ENCODE results near the gene RET. TPM values are rescaled to one million over a fixed set of nuclear protein-coding genes. Genes with fewer than 3 reads are reported as not detected.

The RET gene
- total and polyA plus RNA-seq, 4 donors, result 0.31 to 1.3 (median 0.77) TPM

GRCh38 chr10:43068471-43069210 lies 8.2 kb upstream of the RET start:
- H3K4me3 ChIP-seq, result no peak overlapping the region
- no peaks in the 10 kb centered on the region for H3K36me3 ChIP-seq (ENCODE audit: control insufficient read depth in 4 of 4, insufficient read depth in 4 of 4, low read length in 4 of 4)
- no peaks in the 10 kb centered on the region for H3K27me3 ChIP-seq (ENCODE audit: control insufficient read depth in 3 of 3, insufficient read depth in 3 of 3, low read length in 2 of 3)
- WGBS, 2 donors, result 62 to 83% methylated on average over 14 of the region's 14 CpGs
- H3K9ac ChIP-seq (ENCODE audit: insufficient read depth in 1 of 2, low read length in 2 of 2), result no peak overlapping the region
- TF ChIP-seq, protein P1, sequence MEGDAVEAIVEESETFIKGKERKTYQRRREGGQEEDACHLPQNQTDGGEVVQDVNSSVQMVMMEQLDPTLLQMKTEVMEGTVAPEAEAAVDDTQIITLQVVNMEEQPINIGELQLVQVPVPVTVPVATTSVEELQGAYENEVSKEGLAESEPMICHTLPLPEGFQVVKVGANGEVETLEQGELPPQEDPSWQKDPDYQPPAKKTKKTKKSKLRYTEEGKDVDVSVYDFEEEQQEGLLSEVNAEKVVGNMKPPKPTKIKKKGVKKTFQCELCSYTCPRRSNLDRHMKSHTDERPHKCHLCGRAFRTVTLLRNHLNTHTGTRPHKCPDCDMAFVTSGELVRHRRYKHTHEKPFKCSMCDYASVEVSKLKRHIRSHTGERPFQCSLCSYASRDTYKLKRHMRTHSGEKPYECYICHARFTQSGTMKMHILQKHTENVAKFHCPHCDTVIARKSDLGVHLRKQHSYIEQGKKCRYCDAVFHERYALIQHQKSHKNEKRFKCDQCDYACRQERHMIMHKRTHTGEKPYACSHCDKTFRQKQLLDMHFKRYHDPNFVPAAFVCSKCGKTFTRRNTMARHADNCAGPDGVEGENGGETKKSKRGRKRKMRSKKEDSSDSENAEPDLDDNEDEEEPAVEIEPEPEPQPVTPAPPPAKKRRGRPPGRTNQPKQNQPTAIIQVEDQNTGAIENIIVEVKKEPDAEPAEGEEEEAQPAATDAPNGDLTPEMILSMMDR (IDR thresholded peaks at IDR 0.05; ENCODE audit: control extremely low read depth, extremely low read depth), result no peak
- H3K4me1 ChIP-seq (ENCODE audit: control insufficient read depth in 5 of 5, insufficient read depth in 5 of 5, low read length in 5 of 5), result peaks cover 0 to 7% (median 0%) of the 10 kb centered on the region in 5 donors
- DNase-seq (no peak), ATAC-seq (ENCODE audit: insufficient read depth, low FRiP score) (no peak)
- H3K27ac ChIP-seq (ENCODE audit: low read depth in 1 of 2, low read length in 1 of 2), result no peak overlapping the region
- H3K9me3 ChIP-seq (ENCODE audit: control insufficient read depth in 4 of 4, insufficient read depth in 3 of 4, low read length in 3 of 4), result no peaks in the 10 kb centered on the region

DNA sequence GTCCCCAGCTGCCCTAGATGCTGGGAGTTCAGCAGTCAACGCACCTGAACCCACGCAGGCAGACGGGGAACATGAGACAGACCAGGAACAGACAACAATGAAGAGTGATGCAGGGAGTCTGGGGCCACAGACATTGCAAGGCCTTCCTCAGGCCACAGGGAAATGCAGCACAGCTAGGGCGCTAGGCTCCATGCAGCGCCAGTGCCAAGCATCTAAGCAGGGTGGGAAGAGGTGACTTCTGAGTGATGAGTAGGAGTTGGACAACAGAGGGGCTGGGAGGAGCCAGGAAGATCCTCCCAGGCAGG lies 7.7 kb upstream of the RET start:
- no peak overlapping the region for H3K4me3 ChIP-seq
- no peak for DNase-seq
- peaks cover 0 to 7% (median 0%) of the 10 kb centered on the region in 5 donors for H3K4me1 ChIP-seq (ENCODE audit: control insufficient read depth in 5 of 5, insufficient read depth in 5 of 5, low read length in 5 of 5)
- no peak for ATAC-seq (ENCODE audit: insufficient read depth, low FRiP score)
- H3K9me3 ChIP-seq (ENCODE audit: control insufficient read depth in 4 of 4, insufficient read depth in 3 of 4, low read length in 3 of 4), result no peaks in the 10 kb centered on the region
- no peak overlapping the region for H3K9ac ChIP-seq (ENCODE audit: insufficient read depth in 1 of 2, low read length in 2 of 2)
- H3K27me3 ChIP-seq (ENCODE audit: control insufficient read depth in 3 of 3, insufficient read depth in 3 of 3, low read length in 2 of 3), result no peaks in the 10 kb centered on the region
- TF ChIP-seq, protein P1 (IDR thresholded peaks at IDR 0.05; ENCODE audit: control extremely low read depth, extremely low read depth), result no peak
- no peak overlapping the region for H3K27ac ChIP-seq (ENCODE audit: low read depth in 1 of 2, low read length in 1 of 2)
- H3K36me3 ChIP-seq (ENCODE audit: control insufficient read depth in 4 of 4, insufficient read depth in 4 of 4, low read length in 4 of 4), result no peaks in the 10 kb centered on the region
- WGBS, 2 donors, result 93 to 96% methylated on average over 5 of the region's 5 CpGs

GRCh38 chr10:43069579-43069978 lies 7.3 kb upstream of the RET start:
- no peak overlapping the region for H3K9ac ChIP-seq (ENCODE audit: insufficient read depth in 1 of 2, low read length in 2 of 2)
- ATAC-seq (ENCODE audit: insufficient read depth, low FRiP score), result no peak
- H3K4me1 ChIP-seq (ENCODE audit: control insufficient read depth in 5 of 5, insufficient read depth in 5 of 5, low read length in 5 of 5), result peaks cover 0 to 7% (median 0%) of the 10 kb centered on the region in 5 donors
- H3K27me3 ChIP-seq (ENCODE audit: control insufficient read depth in 3 of 3, insufficient read depth in 3 of 3, low read length in 2 of 3), result peaks cover 0 to 3% (median 0%) of the 10 kb centered on the region in 3 donors
- no peaks in the 10 kb centered on the region for H3K9me3 ChIP-seq (ENCODE audit: control insufficient read depth in 4 of 4, insufficient read depth in 3 of 4, low read length in 3 of 4)
- no peak overlapping the region for H3K4me3 ChIP-seq
- DNase-seq, result no peak
- WGBS, 2 donors, result 71% methylated on average over 4 of the region's 4 CpGs
- no peak overlapping the region for H3K27ac ChIP-seq (ENCODE audit: low read depth in 1 of 2, low read length in 1 of 2)
- H3K36me3 ChIP-seq (ENCODE audit: control insufficient read depth in 4 of 4, insufficient read depth in 4 of 4, low read length in 4 of 4), result no peaks in the 10 kb centered on the region
- TF ChIP-seq, protein P1 (IDR thresholded peaks at IDR 0.05; ENCODE audit: control extremely low read depth, extremely low read depth), result no peak
